ENCODE data around the gene KDM6A. TPM values are rescaled to one million over a fixed set of nuclear protein-coding genes. Genes with fewer than 3 reads are reported as not detected.

The KDM6A gene
- total RNA-seq, 1 experiment from 2014 or later = 24.0 TPM

GRCh38 chrX:44904542-44905115 is 31.6 kb downstream of the KDM6A start:
- TF ChIP-seq, protein P1, sequence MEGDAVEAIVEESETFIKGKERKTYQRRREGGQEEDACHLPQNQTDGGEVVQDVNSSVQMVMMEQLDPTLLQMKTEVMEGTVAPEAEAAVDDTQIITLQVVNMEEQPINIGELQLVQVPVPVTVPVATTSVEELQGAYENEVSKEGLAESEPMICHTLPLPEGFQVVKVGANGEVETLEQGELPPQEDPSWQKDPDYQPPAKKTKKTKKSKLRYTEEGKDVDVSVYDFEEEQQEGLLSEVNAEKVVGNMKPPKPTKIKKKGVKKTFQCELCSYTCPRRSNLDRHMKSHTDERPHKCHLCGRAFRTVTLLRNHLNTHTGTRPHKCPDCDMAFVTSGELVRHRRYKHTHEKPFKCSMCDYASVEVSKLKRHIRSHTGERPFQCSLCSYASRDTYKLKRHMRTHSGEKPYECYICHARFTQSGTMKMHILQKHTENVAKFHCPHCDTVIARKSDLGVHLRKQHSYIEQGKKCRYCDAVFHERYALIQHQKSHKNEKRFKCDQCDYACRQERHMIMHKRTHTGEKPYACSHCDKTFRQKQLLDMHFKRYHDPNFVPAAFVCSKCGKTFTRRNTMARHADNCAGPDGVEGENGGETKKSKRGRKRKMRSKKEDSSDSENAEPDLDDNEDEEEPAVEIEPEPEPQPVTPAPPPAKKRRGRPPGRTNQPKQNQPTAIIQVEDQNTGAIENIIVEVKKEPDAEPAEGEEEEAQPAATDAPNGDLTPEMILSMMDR (IDR thresholded peaks at IDR 0.05) = peak; percentile 36; the same call in 1 of the 2 replicates
- TF ChIP-seq TCF7L2 (IDR thresholded peaks at IDR 0.05; ENCODE audit: low read depth, low read length) = no peak
- Histone ChIP-seq H3K4me3 (ENCODE audit: low read depth in 2 of 2, low read length in 2 of 2) (no peak overlapping the region), H3K36me3 (ENCODE audit: control insufficient read depth, insufficient read depth, low read length) (no peaks in the 10 kb centered on the region), H3K9me3 (ENCODE audit: control insufficient read depth, insufficient read depth, low read depth, low read length) (no peaks in the 10 kb centered on the region), H3K4me1 (ENCODE audit: control insufficient read depth, insufficient read depth, low read length) (peaks cover 16% of the 10 kb centered on the region), H3K27ac (ENCODE audit: low read length) (no peak overlapping the region), H3K27me3 (ENCODE audit: control insufficient read depth, insufficient read depth, low read length) (no peaks in the 10 kb centered on the region)
- ChIA-PET CTCF (no interaction called here), POLR2A (no interaction called here)
- DNase-seq (ENCODE audit: low read depth, low spot score) (no peak), ATAC-seq (no peak)
- in situ Hi-C loops (cut with HindIII; ENCODE audit: low pct_unique_long_range_greater_than_20kb, low sequenced_read_pairs) (no loop called here), intact Hi-C loops (cut with micrococcal nuclease; ENCODE audit: unreplicated experiment) (no loop called here)
- BruUV-seq (replicated peaks) = no TSS peak

DNA sequence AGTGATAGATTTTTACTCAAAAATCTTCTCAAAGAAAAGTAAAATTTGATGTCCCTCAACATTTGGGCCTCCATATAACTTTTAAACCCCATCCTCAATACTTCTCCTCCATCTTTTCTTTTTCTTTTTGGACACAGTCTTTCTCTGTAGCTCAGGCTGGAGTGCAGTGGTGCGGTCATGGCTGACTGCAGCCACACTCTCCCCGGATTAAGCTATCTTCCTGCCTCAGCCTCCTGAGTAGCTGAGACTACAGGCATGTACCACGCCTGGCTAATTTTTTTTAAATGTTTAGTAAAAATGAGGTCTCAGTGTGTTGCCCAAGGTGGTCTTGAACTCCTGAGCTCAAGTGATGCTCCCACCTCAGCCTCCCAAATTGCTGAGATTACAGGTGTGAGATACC is 33.1 kb downstream of the KDM6A start:
- CTCF ChIA-PET = no interaction called here
- in situ Hi-C loops (cut with HindIII; ENCODE audit: low pct_unique_long_range_greater_than_20kb, low sequenced_read_pairs) (no loop called here), intact Hi-C loops (cut with micrococcal nuclease; ENCODE audit: unreplicated experiment) (no loop called here)
- DNase-seq (ENCODE audit: low read depth, low spot score) = no peak
- no peaks in the 10 kb centered on the region for H3K27me3 ChIP-seq (ENCODE audit: control insufficient read depth, insufficient read depth, low read length)
- no peak overlapping the region for H3K4me3 ChIP-seq (ENCODE audit: low read depth in 2 of 2, low read length in 2 of 2)
- H3K4me1 ChIP-seq (ENCODE audit: control insufficient read depth, insufficient read depth, low read length) = peaks cover 16% of the 10 kb centered on the region
- POLR2A ChIA-PET = no interaction called here
- H3K36me3 ChIP-seq (ENCODE audit: control insufficient read depth, insufficient read depth, low read length) = no peaks in the 10 kb centered on the region
- no peaks in the 10 kb centered on the region for H3K9me3 ChIP-seq (ENCODE audit: control insufficient read depth, insufficient read depth, low read depth, low read length)
- ATAC-seq = no peak
- TF ChIP-seq, protein P1 (IDR thresholded peaks at IDR 0.05) = no peak
- no peak for TF ChIP-seq REST (IDR thresholded peaks at IDR 0.05; ENCODE audit: insufficient read depth in 1 of 2, low read depth in 2 of 2, low read length in 1 of 2)
- TF ChIP-seq POLR2AphosphoS5 (IDR thresholded peaks at IDR 0.05; ENCODE audit: low read depth, low read length) = no peak
- no peak for TF ChIP-seq TCF7L2 (IDR thresholded peaks at IDR 0.05; ENCODE audit: low read depth, low read length)
- TF ChIP-seq SIN3A (IDR thresholded peaks at IDR 0.05; ENCODE audit: borderline replicate concordance, insufficient read depth, low read depth, low read length) = no peak
- BruUV-seq (replicated peaks) = no TSS peak
- no peak overlapping the region for H3K27ac ChIP-seq (ENCODE audit: low read length)
